HG02642 (cell line): ENCODE data around the gene PFDN2.
A peak's percentile ranks its signal among the peaks of the same experiment; 100 is the strongest.
"Not testable (repeated sequence)": the region's sequence is repeated elsewhere in the genome, so short reads cannot be mapped to it uniquely, and the experiment has no call there.

Source experiments
- ATAC-seq: cut with Tn5 transposase; IDR thresholded peaks from one replicate; pipeline ENCODE4 v1.9.1; 2021; ENCODE audit warnings: mild to moderate bottlenecking; ENCODE audit not compliant: unreplicated experiment, poor library complexity

The PFDN2 gene

DNA sequence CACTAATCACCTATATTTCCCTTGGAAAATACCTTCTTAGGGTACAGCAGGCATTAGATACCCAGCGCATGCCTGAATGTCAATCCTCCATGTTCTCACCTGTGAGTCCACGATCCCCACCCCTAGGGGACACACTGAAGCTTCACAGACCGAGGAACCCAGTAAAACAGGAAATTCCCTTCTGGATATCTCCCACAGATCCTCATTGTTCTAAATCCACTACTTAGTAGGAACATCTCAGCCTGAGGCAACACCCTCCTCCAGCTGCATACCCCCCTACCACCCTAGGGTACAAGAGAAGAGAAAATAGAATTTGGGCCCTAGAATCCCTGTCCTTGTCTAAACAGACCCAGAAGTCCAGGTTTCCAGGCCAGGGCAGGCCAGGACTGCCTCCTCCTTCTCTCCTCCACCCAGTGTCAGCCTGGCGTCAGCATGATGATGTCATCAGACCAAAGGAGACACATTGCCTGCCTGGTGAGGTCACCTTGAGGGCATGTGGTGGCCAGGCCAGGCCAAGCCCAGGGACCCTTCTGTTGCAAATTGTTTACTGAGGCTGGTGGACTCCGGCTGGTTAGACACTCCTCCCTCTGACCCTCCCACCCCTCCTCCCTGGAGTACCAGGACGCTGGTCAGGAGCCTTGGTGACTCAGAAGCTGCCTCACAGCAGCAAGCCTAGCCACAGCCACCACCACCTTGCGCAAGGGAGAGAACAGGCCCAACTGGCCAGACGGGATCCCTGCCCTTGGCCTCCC lies 34.7 kb downstream of the PFDN2 start:
- no peak for ATAC-seq

DNA sequence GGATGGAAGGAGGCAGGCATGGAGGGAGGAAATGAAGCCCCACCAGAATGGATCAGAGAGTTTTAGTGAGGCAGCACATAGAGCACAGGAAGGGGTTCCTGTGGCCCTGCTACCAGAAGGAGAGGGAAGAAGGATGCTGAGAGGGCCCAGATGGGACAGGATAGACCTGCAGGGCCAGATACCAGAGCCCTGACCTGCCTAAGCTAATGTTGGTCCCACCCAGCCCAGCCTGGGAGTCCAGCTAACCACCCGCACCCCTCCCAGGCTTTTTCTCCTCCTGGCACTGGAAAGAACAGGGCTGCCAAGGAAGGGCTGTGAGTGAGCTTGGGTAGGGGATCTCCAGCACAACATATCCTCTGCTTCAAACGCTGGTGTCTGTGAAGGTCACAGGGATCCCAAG lies 35.4 kb downstream of the PFDN2 start:
- ATAC-seq = no peak

DNA sequence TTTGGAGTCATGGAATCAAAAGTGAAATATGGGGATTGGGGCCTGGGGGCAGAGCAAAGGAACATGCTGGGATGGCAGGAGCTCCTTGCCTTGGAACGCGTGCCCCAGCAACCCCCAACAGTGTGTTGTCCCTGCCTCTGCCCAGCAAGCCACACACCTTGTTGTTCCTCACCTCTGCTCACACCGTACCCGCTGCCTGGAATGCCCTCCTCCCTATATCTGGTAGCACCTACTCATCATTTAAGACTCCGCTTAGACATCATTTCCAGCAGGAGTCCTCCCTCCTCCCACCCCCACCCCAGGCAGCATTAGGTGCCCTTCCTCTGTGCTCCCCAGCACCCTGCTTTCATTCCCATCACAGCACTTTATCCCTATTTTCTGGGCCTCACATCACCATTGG lies 36.3 kb downstream of the PFDN2 start:
- ATAC-seq = no peak

DNA sequence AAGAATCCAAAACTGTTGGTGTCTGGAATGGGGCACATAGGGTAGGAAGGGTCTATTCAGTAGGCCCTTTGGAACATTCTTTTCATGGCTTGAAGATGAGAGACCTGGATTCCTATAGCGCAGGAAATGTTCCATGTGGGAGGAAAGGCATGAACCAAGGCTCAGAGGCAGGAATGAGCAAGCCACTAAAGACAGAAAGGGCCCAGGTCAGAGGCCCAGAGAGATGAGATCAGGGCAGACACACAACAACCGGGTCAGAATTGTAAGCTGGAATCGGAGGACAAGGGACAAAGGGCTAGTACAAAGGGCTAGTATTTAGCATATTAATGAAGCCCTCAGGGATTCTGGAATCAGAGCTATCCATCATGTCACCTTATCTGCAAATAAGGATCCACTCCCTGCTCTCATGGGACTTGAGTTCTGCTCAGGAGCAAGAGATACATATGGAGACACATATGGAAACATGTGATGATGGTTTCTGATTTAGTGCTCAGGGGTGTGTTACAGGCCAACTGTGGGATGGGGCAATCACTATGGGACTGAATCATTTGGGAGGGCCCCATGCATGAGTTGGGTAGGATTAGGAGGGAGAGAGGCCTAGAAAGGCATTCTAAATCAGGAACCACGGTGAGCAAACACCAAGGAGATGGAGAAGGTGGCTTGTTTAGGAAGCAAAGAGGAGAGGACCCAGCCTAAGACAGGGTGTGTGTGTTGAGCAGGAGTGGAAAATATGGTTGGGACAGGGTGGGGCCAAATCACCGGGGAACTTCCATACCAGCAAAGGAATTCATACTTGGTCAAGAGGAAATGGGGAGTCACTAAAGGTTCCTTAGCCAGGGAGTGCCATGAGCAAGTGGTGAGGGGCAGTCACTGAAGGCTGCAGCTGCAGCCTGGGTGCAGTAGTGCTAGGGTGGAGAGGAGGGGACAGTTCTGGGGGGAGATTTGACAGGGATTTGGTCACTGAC lies 37.1 kb downstream of the PFDN2 start:
- no peak for ATAC-seq

- ATAC-seq = no peak
These were observed 38.3 kb downstream of the PFDN2 start for GRCh38 chr1:161079436-161080110.

DNA sequence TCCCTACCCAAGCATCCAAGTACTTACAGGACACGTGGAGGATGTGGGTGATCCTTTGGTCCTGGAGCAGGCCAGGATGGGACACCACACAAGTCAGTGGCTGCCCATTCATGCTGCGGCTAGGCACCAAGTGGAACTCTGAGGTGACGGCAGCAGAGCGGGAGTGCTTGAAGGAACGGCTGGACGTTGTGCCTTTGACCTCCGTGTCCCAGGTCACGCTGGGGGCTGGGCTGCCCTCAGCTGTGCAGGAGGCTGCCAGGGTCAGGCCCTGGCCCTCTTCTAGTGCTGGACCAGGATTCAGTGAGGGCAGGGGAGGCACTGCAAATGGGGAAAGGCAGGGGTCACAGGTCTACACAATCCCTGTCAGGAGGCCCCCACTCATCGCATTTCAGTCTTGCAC lies 40.4 kb downstream of the PFDN2 start:
- ATAC-seq = no peak

GRCh38 chr1:161076410-161076809 lies 41.4 kb downstream of the PFDN2 start:
- ATAC-seq = no peak

DNA sequence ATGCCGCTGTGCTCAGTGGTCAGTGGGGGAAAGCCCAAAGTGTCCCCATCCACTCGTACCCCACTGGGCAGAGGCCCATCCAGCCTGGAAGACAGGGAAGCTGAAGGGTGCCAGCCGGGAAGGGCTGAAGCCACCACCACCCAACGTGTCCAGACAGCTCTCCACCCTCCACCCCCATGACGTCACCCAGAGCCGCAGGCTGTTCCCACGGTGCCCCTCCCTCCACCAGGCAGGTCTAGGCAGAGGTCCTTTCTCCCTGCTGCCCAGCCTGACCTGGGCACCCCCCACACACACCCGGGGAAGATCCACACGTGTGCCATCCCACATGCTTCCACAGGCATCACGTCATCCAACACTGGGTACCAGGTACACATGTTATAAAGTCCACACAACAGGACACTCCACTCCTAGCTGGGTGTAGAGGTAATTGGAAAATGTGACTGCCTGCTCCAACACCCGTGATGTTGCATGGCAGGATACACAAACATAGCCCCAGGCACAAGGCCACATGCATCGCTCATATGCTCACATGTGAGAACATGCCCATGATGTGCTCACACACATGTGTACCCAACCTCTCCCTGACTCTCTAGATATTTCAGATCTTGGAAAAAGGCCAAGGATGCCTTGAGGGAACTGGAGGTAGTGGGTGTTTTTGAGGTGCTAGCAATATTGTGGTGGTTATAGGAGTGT lies 43.0 kb downstream of the PFDN2 start:
- ATAC-seq = no peak

GRCh38 chr1:161073474-161074121 lies 44.2 kb downstream of the PFDN2 start:
- no peak for ATAC-seq

GRCh38 chr1:161072751-161073449 lies 44.9 kb downstream of the PFDN2 start:
- no peak for ATAC-seq

- ATAC-seq = no peak
These were observed 45.9 kb downstream of the PFDN2 start for GRCh38 chr1:161071886-161072371.

GRCh38 chr1:161070761-161071160 lies 47.1 kb downstream of the PFDN2 start:
- no peak for ATAC-seq

GRCh38 chr1:161069731-161070270 lies 48.0 kb downstream of the PFDN2 start, which contains the start of gene ARHGAP30:
TSS of gene ARHGAP30 (minus strand) at chr1:161069891. CDS start at chr1:161069624, 267 bp downstream.
- peak; percentile 80 for ATAC-seq

- peak; percentile 11 for ATAC-seq
These were observed 48.6 kb downstream of the PFDN2 start for GRCh38 chr1:161069241-161069640.

- ATAC-seq = peak; percentile 56
These were observed 49.3 kb downstream of the PFDN2 start for GRCh38 chr1:161068306-161069234.

- ATAC-seq = no peak
These were observed 51.1 kb downstream of the PFDN2 start for GRCh38 chr1:161066694-161067093.

DNA sequence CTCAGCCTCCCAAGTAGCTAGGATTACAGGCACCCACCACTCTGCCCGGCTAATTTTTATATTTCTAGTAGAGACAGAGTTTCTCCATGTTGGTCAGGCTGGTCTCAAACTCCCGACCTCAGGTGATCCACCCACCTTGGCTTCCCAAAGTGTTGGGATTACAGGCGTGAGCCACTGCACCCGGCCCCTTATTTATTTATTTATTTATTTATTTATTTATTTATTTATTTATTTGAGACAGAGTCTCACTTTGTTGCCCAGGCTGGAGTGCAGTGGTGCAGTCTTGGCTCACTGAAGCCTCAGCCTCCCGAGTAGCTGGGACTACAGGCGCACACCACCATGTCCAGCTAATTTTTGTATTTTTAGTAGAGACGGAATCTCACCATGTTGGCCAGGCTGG lies 52.2 kb downstream of the PFDN2 start:
- ATAC-seq = not testable (repeated sequence)

DNA sequence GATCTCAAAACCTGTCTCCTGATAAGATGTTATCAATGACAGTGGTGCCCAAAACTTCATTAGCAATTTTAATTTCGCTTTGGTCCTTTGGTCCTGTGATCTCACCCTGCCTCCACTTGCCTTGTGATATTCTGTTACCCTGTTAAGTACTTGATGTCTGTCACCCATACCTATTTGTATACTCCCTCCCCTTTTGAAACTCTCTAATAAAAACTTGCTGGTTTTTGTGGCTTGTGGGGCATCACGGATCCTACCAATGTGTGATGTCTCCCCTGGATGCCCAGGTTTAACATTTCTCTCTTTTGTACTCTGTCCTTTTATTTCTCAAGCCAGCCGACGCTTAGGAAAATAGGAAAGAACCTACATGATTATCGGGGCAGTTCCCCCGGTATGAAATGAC lies 53.9 kb downstream of the PFDN2 start:
- ATAC-seq = not testable (repeated sequence)
